GM18508 (cell line): ENCODE data around the gene BYSL.

Source experiments
- ATAC-seq: cut with Tn5 transposase; IDR thresholded peaks from one replicate; pipeline ENCODE4 v1.9.1; 2021; ENCODE audit warnings: moderate number of reproducible peaks; ENCODE audit not compliant: insufficient read depth, unreplicated experiment

Gene BYSL

GRCh38 chr6:41920921-41921711 is at the start of gene BYSL, which contains the start of gene MED20:
Gene BYSL, plus strand, starts transcription at chr6:41921499. Its CDS starts 64 bp downstream, at chr6:41921563.
Gene MED20, minus strand, starts transcription at chr6:41921139. Its CDS starts 121 bp downstream, at chr6:41921018.
- ATAC-seq = peak; percentile 68

GRCh38 chr6:41871691-41872090 is 49.6 kb upstream of the BYSL start:
- no peak for ATAC-seq

- no peak for ATAC-seq
Observed at GRCh38 chr6:41872147-41872546, 49.2 kb upstream of the BYSL start.

GRCh38 chr6:41874741-41875140 is 46.6 kb upstream of the BYSL start:
- no peak for ATAC-seq

- ATAC-seq = no peak
Observed at GRCh38 chr6:41877051-41877680, 44.1 kb upstream of the BYSL start.

- no peak for ATAC-seq
Observed at GRCh38 chr6:41878246-41878645, 43.1 kb upstream of the BYSL start.

GRCh38 chr6:41878961-41879405 is 42.3 kb upstream of the BYSL start:
- ATAC-seq = no peak

- no peak for ATAC-seq
Observed at GRCh38 chr6:41881506-41881905, 39.8 kb upstream of the BYSL start.

- ATAC-seq = no peak
Observed at GRCh38 chr6:41884957-41885356, 36.3 kb upstream of the BYSL start.

- ATAC-seq = no peak
Observed at GRCh38 chr6:41885930-41886329, 35.4 kb upstream of the BYSL start.

GRCh38 chr6:41887331-41887751 is 34.0 kb upstream of the BYSL start:
- no peak for ATAC-seq

GRCh38 chr6:41892921-41893564 is 28.3 kb upstream of the BYSL start:
- ATAC-seq = no peak

GRCh38 chr6:41894366-41895299 is 26.7 kb upstream of the BYSL start:
- no peak for ATAC-seq

GRCh38 chr6:41895300-41896233 is 25.7 kb upstream of the BYSL start, which contains the start of gene USP49:
Gene USP49, minus strand, starts transcription at chr6:41895375. Its CDS starts 88,392 bp downstream, at chr6:41806983.
- ATAC-seq = peak; percentile 52

- no peak for ATAC-seq
Observed at GRCh38 chr6:41896281-41896680, 25.0 kb upstream of the BYSL start.

GRCh38 chr6:41900861-41901260 is 20.4 kb upstream of the BYSL start:
- ATAC-seq = no peak

- ATAC-seq = no peak
Observed at GRCh38 chr6:41901882-41902519, 19.3 kb upstream of the BYSL start.

GRCh38 chr6:41909727-41910126 is 11.6 kb upstream of the BYSL start:
- no peak for ATAC-seq
